SK-N-SH treated with all-trans-retinoic acid at 6 μM for 48 hours (cell line): ENCODE data around the gene KEL.
A peak's percentile ranks its signal among the peaks of the same experiment; 100 is the strongest.

ENCODE experiments used
- ATAC-seq: fragments of 200-7000 bp; cut with Tn5 transposase; 3 replicates; pipeline ENCODE4 v1.9.1; 2020; ENCODE audit warnings: mild to moderate bottlenecking, moderate library complexity
- ARNTL ChIP-seq: fragments of 450-650 bp; formaldehyde crosslinking; IDR thresholded peaks from 2 replicates; pipeline ENCODE4 v1.5.0; 2020; ENCODE audit warnings: low read depth, mild to moderate bottlenecking, moderate library complexity, borderline replicate concordance
- BACH2 ChIP-seq: fragments of 250-450 bp; sonication (Bioruptor Pico); IDR thresholded peaks from 2 replicates; pipeline ENCODE4 v1.9.0; 2021; ENCODE audit warnings: mild to moderate bottlenecking, borderline replicate concordance
- CREB5 ChIP-seq: fragments of 250-450 bp; sonication (Bioruptor Pico); IDR thresholded peaks from 2 replicates; pipeline ENCODE4 v1.5.1; 2020; ENCODE audit warnings: low read depth, mild to moderate bottlenecking, moderate library complexity
- CSDC2 ChIP-seq: fragments of 250-450 bp; sonication (Bioruptor Pico); IDR thresholded peaks from 2 replicates; pipeline ENCODE4 v1.5.0; 2020; ENCODE audit warnings: mild to moderate bottlenecking, moderate library complexity
- CSRNP3 ChIP-seq: fragments of 250-450 bp; sonication (Bioruptor Pico); IDR thresholded peaks from 2 replicates; pipeline ENCODE4 v1.5.1; 2021; ENCODE audit warnings: mild to moderate bottlenecking, moderate library complexity
- ESRRG ChIP-seq: fragments of 250-450 bp; sonication (Bioruptor Pico); IDR thresholded peaks from 2 replicates; pipeline ENCODE4 v1.6.1; 2021; ENCODE audit warnings: mild to moderate bottlenecking
- GLIS3 ChIP-seq: fragments of 250-450 bp; sonication (Bioruptor Pico); IDR thresholded peaks from 2 replicates; pipeline ENCODE4 v1.5.0; 2020; ENCODE audit warnings: mild to moderate bottlenecking, moderate library complexity
- ISL1 ChIP-seq: fragments of 250-450 bp; sonication (Bioruptor Pico); IDR thresholded peaks from 2 replicates; pipeline ENCODE4 v2.1.2; 2022; ENCODE audit warnings: mild to moderate bottlenecking, moderate library complexity
- OSR1 ChIP-seq: fragments of 250-450 bp; sonication (Bioruptor Pico); IDR thresholded peaks from 2 replicates; pipeline ENCODE4 v1.8.0; 2022; ENCODE audit warnings: moderate library complexity, mild to moderate bottlenecking, inconsistent platforms
- PATZ1 ChIP-seq: fragments of 250-450 bp; sonication (Bioruptor Pico); IDR thresholded peaks from 2 replicates; pipeline ENCODE4 v1.8.0; 2020; ENCODE audit warnings: mild to moderate bottlenecking, moderate library complexity, borderline replicate concordance
- PPARA ChIP-seq: fragments of 250-450 bp; sonication (Bioruptor Pico); IDR thresholded peaks from 2 replicates; pipeline ENCODE4 v1.5.0; 2020; ENCODE audit warnings: mild to moderate bottlenecking, borderline replicate concordance
- RARB ChIP-seq: fragments of 250-450 bp; sonication (Bioruptor Pico); IDR thresholded peaks from 2 replicates; pipeline ENCODE4 v1.8.0; 2021; ENCODE audit warnings: mild to moderate bottlenecking, moderate library complexity
- SNAI2 ChIP-seq: fragments of 250-450 bp; sonication (Bioruptor Pico); IDR thresholded peaks from 2 replicates; pipeline ENCODE4 v1.5.0; 2020; ENCODE audit warnings: mild to moderate bottlenecking, moderate library complexity
- TCF4 ChIP-seq: fragments of 250-450 bp; sonication (Bioruptor Pico); IDR thresholded peaks from 2 replicates; pipeline ENCODE4 v1.8.0; 2021; ENCODE audit warnings: mild to moderate bottlenecking, moderate library complexity, borderline replicate concordance
- TOX ChIP-seq: fragments of 250-450 bp; sonication (Bioruptor Pico); IDR thresholded peaks from 2 replicates; pipeline ENCODE4 v1.8.0; 2021; ENCODE audit warnings: mild to moderate bottlenecking, moderate library complexity, borderline replicate concordance
- TSHZ2 ChIP-seq: fragments of 250-450 bp; sonication (Bioruptor Pico); IDR thresholded peaks from 2 replicates; pipeline ENCODE4 v1.5.0; 2020; ENCODE audit warnings: mild to moderate bottlenecking, moderate library complexity
- ZC3H10 ChIP-seq: fragments of 250-450 bp; sonication (Bioruptor Pico); IDR thresholded peaks from 2 replicates; pipeline ENCODE4 v1.5.1; 2021; ENCODE audit warnings: mild to moderate bottlenecking, moderate library complexity
- ZFP3 ChIP-seq: fragments of 250-450 bp; sonication (Bioruptor Pico); IDR thresholded peaks from 2 replicates; pipeline ENCODE4 v1.5.0; 2020; ENCODE audit warnings: mild to moderate bottlenecking, moderate library complexity
- ZFP30 ChIP-seq: fragments of 450-650 bp; formaldehyde crosslinking; IDR thresholded peaks from 2 replicates; pipeline ENCODE4 v1.5.0; 2022; ENCODE audit warnings: mild to moderate bottlenecking, moderate library complexity
- ZNF565 ChIP-seq: fragments of 450-650 bp; formaldehyde crosslinking; conservative IDR thresholded peaks from 2 replicates; pipeline ENCODE4 v1.5.0; 2020; ENCODE audit warnings: low read depth, mild to moderate bottlenecking, moderate library complexity
- ZNF70 ChIP-seq: fragments of 450-650 bp; formaldehyde crosslinking; IDR thresholded peaks from 2 replicates; pipeline ENCODE4 v1.5.0; 2020; ENCODE audit warnings: mild to moderate bottlenecking, moderate library complexity
- ZNF8 ChIP-seq: fragments of 450-650 bp; formaldehyde crosslinking; IDR thresholded peaks from 2 replicates; pipeline ENCODE4 v1.5.0; 2020; ENCODE audit warnings: mild to moderate bottlenecking, moderate library complexity

The KEL gene

GRCh38 chr7:142927085-142927745 lies 34.9 kb downstream of the KEL start:
- ATAC-seq = no peak
- TF ChIP-seq ZNF8 (CRISPR knock-in tag) (no peak), RARB (CRISPR knock-in tag) (no peak), ISL1 (CRISPR knock-in tag) (no peak), ZFP30 (CRISPR knock-in tag) (no peak), CSRNP3 (CRISPR knock-in tag) (no peak), ZNF70 (CRISPR knock-in tag) (no peak), BACH2 (CRISPR knock-in tag) (no peak)

GRCh38 chr7:142925413-142925812 lies 36.8 kb downstream of the KEL start:
- peak; percentile 34; the same call in 1 of the 3 replicates for ATAC-seq
- no peak for TF ChIP-seq ZNF565
- TF ChIP-seq ARNTL = no peak
- no peak for TF ChIP-seq CSDC2 (CRISPR knock-in tag)
- TF ChIP-seq TSHZ2 (CRISPR knock-in tag) = no peak
- no peak for TF ChIP-seq TCF4
- TF ChIP-seq CREB5 = no peak
- no peak for TF ChIP-seq ESRRG (CRISPR knock-in tag)
- no peak for TF ChIP-seq ZC3H10
- TF ChIP-seq ZNF8 (CRISPR knock-in tag) = no peak
- no peak for TF ChIP-seq OSR1 (CRISPR knock-in tag)
- no peak for TF ChIP-seq PPARA (CRISPR knock-in tag)
- TF ChIP-seq BACH2 (CRISPR knock-in tag) = no peak
- TF ChIP-seq ZFP30 (CRISPR knock-in tag) = no peak
- TF ChIP-seq ISL1 (CRISPR knock-in tag) = no peak
- TF ChIP-seq ZNF70 (CRISPR knock-in tag) = no peak
- TF ChIP-seq SNAI2 (CRISPR knock-in tag) = no peak
- TF ChIP-seq GLIS3 (CRISPR knock-in tag) = no peak
- no peak for TF ChIP-seq RARB (CRISPR knock-in tag)

GRCh38 chr7:142923391-142923790 lies 38.8 kb downstream of the KEL start:
- no peak for ATAC-seq
- TF ChIP-seq BACH2 (CRISPR knock-in tag) (no peak), GLIS3 (CRISPR knock-in tag) (no peak), PATZ1 (CRISPR knock-in tag) (no peak), ZNF8 (CRISPR knock-in tag) (no peak), PPARA (CRISPR knock-in tag) (no peak), OSR1 (CRISPR knock-in tag) (no peak), ZNF565 (no peak), ESRRG (CRISPR knock-in tag) (no peak), SNAI2 (CRISPR knock-in tag) (no peak)

GRCh38 chr7:142919656-142920055 lies 42.5 kb downstream of the KEL start:
- no peak for TF ChIP-seq ESRRG (CRISPR knock-in tag)
- no peak for TF ChIP-seq OSR1 (CRISPR knock-in tag)
- TF ChIP-seq ZNF565 = no peak
- no peak for TF ChIP-seq TOX
- TF ChIP-seq ZFP3 = no peak
- TF ChIP-seq RARB (CRISPR knock-in tag) = no peak
- no peak for TF ChIP-seq GLIS3 (CRISPR knock-in tag)
- no peak for TF ChIP-seq ZNF8 (CRISPR knock-in tag)
- TF ChIP-seq CREB5 = no peak
- TF ChIP-seq ZFP30 (CRISPR knock-in tag) = no peak
- TF ChIP-seq SNAI2 (CRISPR knock-in tag) = no peak
- TF ChIP-seq TCF4 = no peak
- TF ChIP-seq ZC3H10 = no peak
- TF ChIP-seq BACH2 (CRISPR knock-in tag) = no peak
- TF ChIP-seq ZNF70 (CRISPR knock-in tag) = no peak
- no peak for ATAC-seq
